Tibial nerve (tissue), 4 donors: ENCODE results near the gene CNNM4. TPM values are rescaled to one million over a fixed set of nuclear protein-coding genes. Genes with fewer than 3 reads are reported as not detected.
A peak's percentile ranks its signal among the peaks of the same experiment; 100 is the strongest.

ENCODE experiments used
- DNase-seq, 2 donors: peaks; one replicate each; pipeline ENCODE4 v3.0.0-alpha.2; 2019; ENCODE audit warnings: low spot score in 2 of 2
- H3K27ac ChIP-seq, 4 donors: fragments of 200-600 bp; sonication (generic) in 3 of 4; one replicate each; pipeline ENCODE4 v1.5.1; 2017 to 2019; ENCODE audit warnings: mild to moderate bottlenecking in 1 of 4
- H3K27me3 ChIP-seq, 2 donors: fragments of 200-600 bp; sonication (generic) in 1 of 2; one replicate each; pipeline versions ENCODE4 v1.5.1 to v1.6.0; 2017 to 2019
- H3K36me3 ChIP-seq, 3 donors: fragments of 200-600 bp; sonication (generic); one replicate each; pipeline ENCODE4 v1.5.1; 2018 to 2019
- H3K4me1 ChIP-seq, 4 donors: fragments of 200-600 bp; sonication (generic) in 3 of 4; one replicate each; pipeline ENCODE4 v1.5.1; 2017 to 2019
- H3K4me3 ChIP-seq, 4 donors: fragments of 200-600 bp; sonication (generic) in 3 of 4; one replicate each; pipeline ENCODE4 v1.5.1; 2017 to 2019; ENCODE audit warnings: mild to moderate bottlenecking in 1 of 4, moderate library complexity in 1 of 4
- H3K9me3 ChIP-seq, 4 donors: fragments of 200-600 bp; sonication (generic) in 3 of 4; one replicate each; pipeline ENCODE4 v1.5.1; 2017 to 2019
- CTCF ChIP-seq, 5 experiments: fragments of 200-600 bp in 3 of 5; fragments of 450-650 bp in 2 of 5; sonication (generic) in 3 of 5; IDR thresholded peaks; one replicate each; pipeline ENCODE4 v1.5.1; 2016 to 2019; ENCODE audit warnings: antibody characterized with exemption in 5 of 5, mild to moderate bottlenecking in 3 of 5, moderate library complexity in 2 of 5
- EP300 ChIP-seq, 2 donors: sonication (generic); formaldehyde crosslinking; IDR thresholded peaks; one replicate each; pipeline ENCODE4 v1.6.1; 2017; ENCODE audit warnings: antibody characterized with exemption in 2 of 2, mild to moderate bottlenecking in 1 of 2
- POLR2A ChIP-seq, 2 donors: fragments of 450-650 bp; IDR thresholded peaks; one replicate each; pipeline ENCODE4 v1.6.1; 2017; ENCODE audit warnings: antibody characterized with exemption in 2 of 2, mild to moderate bottlenecking in 2 of 2, moderate library complexity in 2 of 2
- WGBS, 2 donors: methylation state at CpG; one replicate each; pipeline ENCODE4 v1.1.5; 2018; 5-methylcytosine and 5-hydroxymethylcytosine counted together
- total RNA-seq, 4 donors: library from RNA; depleted of rRNA; stranded (reverse); fragments of >200 nt; gene quantifications; one replicate each; pipeline ENCODE4 v1.1.0, GENCODE V29; 2016

Gene CNNM4
- total RNA-seq, 4 donors from 2014 or later = 6.3 to 10.2 (median 7.9) TPM

GRCh38 chr2:96806468-96807126, 45.9 kb downstream of the CNNM4 start:
- 72 to 73% methylated on average over 23 of the region's 23 CpGs for whole genome bisulfite sequencing, 2 donors
- DNase-seq = no peak
- H3K27ac ChIP-seq = peak overlapping the region in 3 of 4 donors; percentile 18 to 69 (median 68)
- H3K4me3 ChIP-seq = no peak overlapping the region
- no peaks in the 10 kb centered on the region for H3K27me3 ChIP-seq
- H3K4me1 ChIP-seq = peaks cover 0 to 14% (median 2%) of the 10 kb centered on the region in 4 donors
- no peaks in the 10 kb centered on the region for H3K9me3 ChIP-seq
- TF ChIP-seq EP300 (IDR thresholded peaks at IDR 0.05) (no peak), POLR2A (IDR thresholded peaks at IDR 0.05) (no peak), CTCF (IDR thresholded peaks at IDR 0.05) (no peak)
- H3K36me3 ChIP-seq = peaks cover 0 to 37% (median 0%) of the 10 kb centered on the region in 3 donors

GRCh38 chr2:96807127-96807471, 46.4 kb downstream of the CNNM4 start:
- Histone ChIP-seq H3K9me3 (no peaks in the 10 kb centered on the region), H3K4me3 (no peak overlapping the region), H3K4me1 (peaks cover 0 to 17% (median 2%) of the 10 kb centered on the region in 4 donors), H3K36me3 (peaks cover 0 to 37% (median 0%) of the 10 kb centered on the region in 3 donors), H3K27ac (peak overlapping the region in 3 of 4 donors; percentile 18 to 69 (median 68)), H3K27me3 (no peaks in the 10 kb centered on the region)
- WGBS, 2 donors = 93 to 96% methylated on average over 10 of the region's 10 CpGs
- TF ChIP-seq CTCF (IDR thresholded peaks at IDR 0.05) = no peak
- TF ChIP-seq POLR2A (IDR thresholded peaks at IDR 0.05) = no peak
- no peak for TF ChIP-seq EP300 (IDR thresholded peaks at IDR 0.05)
- DNase-seq = no peak

GRCh38 chr2:96808176-96808837, 47.6 kb downstream of the CNNM4 start:
- no peak for DNase-seq
- H3K36me3 ChIP-seq = peaks cover 0 to 37% (median 0%) of the 10 kb centered on the region in 3 donors

GRCh38 chr2:96809216-96809882, 48.6 kb downstream of the CNNM4 start:
- Histone ChIP-seq H3K4me3 (no peak overlapping the region), H3K9me3 (no peaks in the 10 kb centered on the region), H3K36me3 (peaks cover 0 to 31% (median 0%) of the 10 kb centered on the region in 3 donors), H3K27me3 (no peaks in the 10 kb centered on the region), H3K4me1 (peaks cover 0 to 20% (median 2%) of the 10 kb centered on the region in 4 donors), H3K27ac (peak overlapping the region in 2 of 4 donors; percentile 13 to 14)
- WGBS, 2 donors = 65 to 68% methylated on average over 12 to 13 of the region's 13 CpGs
- DNase-seq = no peak
- TF ChIP-seq EP300 (IDR thresholded peaks at IDR 0.05) (no peak), POLR2A (IDR thresholded peaks at IDR 0.05) (no peak), CTCF (IDR thresholded peaks at IDR 0.05) (no peak)

More at GRCh38 chr2:96808176-96808837, 47.6 kb downstream of the CNNM4 start:
- H3K27ac ChIP-seq = no peak overlapping the region
- WGBS, 2 donors = 79 to 81% methylated on average over 10 of the region's 10 CpGs
- peaks cover 0 to 20% (median 2%) of the 10 kb centered on the region in 4 donors for H3K4me1 ChIP-seq
- H3K4me3 ChIP-seq = no peak overlapping the region
- no peaks in the 10 kb centered on the region for H3K9me3 ChIP-seq
- TF ChIP-seq CTCF (IDR thresholded peaks at IDR 0.05) (no peak), POLR2A (IDR thresholded peaks at IDR 0.05) (no peak), EP300 (IDR thresholded peaks at IDR 0.05) (no peak)
- no peaks in the 10 kb centered on the region for H3K27me3 ChIP-seq
